ENCODE measurements around the gene CTR9. TPM values are rescaled to one million over a fixed set of nuclear protein-coding genes. Genes with fewer than 3 reads are reported as not detected.
A peak's percentile ranks its signal among the peaks of the same experiment; 100 is the strongest.

CTR9 gene
- total and polyA plus RNA-seq, 9 of the 15 experiments (the other 6 are each of a cell fraction or from before 2014, with no cell fraction given) = 25.4 to 79.3 (median 47.3) TPM

- TF ChIP-seq PRMT5 (CRISPR knock-in tag; IDR thresholded peaks at IDR 0.05) (no peak), ZNF311 (CRISPR knock-in tag; IDR thresholded peaks at IDR 0.05) (no peak), GTF2E2 (tag; IDR thresholded peaks at IDR 0.05) (no peak), MCM5 (IDR thresholded peaks at IDR 0.05; ENCODE audit: low read depth) (no peak), FOXK1 (CRISPR knock-in tag; IDR thresholded peaks at IDR 0.05; ENCODE audit: borderline replicate concordance) (no peak), CEBPG (CRISPR knock-in tag; IDR thresholded peaks at IDR 0.05) (no peak), CEBPG (tag; conservative IDR thresholded peaks at IDR 0.05 in 1 of 2, IDR thresholded peaks at IDR 0.05 in 1 of 2) (peak in 1 of 2 experiments; percentile 50; a peak in 2 of 4 replicates), TBP (optimal IDR thresholded peaks at IDR 0.05; ENCODE audit: low read depth, low read length) (no peak), HNRNPH1 (optimal IDR thresholded peaks at IDR 0.05; ENCODE audit: low read depth, low read length) (no peak), LCOR (CRISPR knock-in tag; IDR thresholded peaks at IDR 0.05) (no peak), EZH2 (IDR thresholded peaks at IDR 0.05; ENCODE audit: borderline replicate concordance, low read depth, low read length) (no peak), KLF16 (IDR thresholded peaks at IDR 0.05) (no peak; the same call in 1 of the 2 replicates), POLR2AphosphoS2 (IDR thresholded peaks at IDR 0.05; ENCODE audit: low read length) (no peak), PCBP1 (IDR thresholded peaks at IDR 0.05; ENCODE audit: low read depth, low read length, poor library complexity, severe bottlenecking) (no peak), CHD7 (IDR thresholded peaks at IDR 0.05; ENCODE audit: low read depth, low read length) (no peak), TAF9B (IDR thresholded peaks at IDR 0.05; ENCODE audit: partially characterized antibody) (no peak)
- TF ChIP-seq, protein P1, sequence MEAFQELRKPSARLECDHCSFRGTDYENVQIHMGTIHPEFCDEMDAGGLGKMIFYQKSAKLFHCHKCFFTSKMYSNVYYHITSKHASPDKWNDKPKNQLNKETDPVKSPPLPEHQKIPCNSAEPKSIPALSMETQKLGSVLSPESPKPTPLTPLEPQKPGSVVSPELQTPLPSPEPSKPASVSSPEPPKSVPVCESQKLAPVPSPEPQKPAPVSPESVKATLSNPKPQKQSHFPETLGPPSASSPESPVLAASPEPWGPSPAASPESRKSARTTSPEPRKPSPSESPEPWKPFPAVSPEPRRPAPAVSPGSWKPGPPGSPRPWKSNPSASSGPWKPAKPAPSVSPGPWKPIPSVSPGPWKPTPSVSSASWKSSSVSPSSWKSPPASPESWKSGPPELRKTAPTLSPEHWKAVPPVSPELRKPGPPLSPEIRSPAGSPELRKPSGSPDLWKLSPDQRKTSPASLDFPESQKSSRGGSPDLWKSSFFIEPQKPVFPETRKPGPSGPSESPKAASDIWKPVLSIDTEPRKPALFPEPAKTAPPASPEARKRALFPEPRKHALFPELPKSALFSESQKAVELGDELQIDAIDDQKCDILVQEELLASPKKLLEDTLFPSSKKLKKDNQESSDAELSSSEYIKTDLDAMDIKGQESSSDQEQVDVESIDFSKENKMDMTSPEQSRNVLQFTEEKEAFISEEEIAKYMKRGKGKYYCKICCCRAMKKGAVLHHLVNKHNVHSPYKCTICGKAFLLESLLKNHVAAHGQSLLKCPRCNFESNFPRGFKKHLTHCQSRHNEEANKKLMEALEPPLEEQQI (IDR thresholded peaks at IDR 0.05) = no peak
These were observed 34.9 kb upstream of the CTR9 start (continued) for GRCh38 chr11:10716122-10716521.
